GM12878 (cell line): ENCODE data around the gene MAPRE3.

Experiments used
- CTCF ChIP-seq, 3 experiments: IDR thresholded peaks in 2 of 3; conservative IDR thresholded peaks in 1 of 3; 2 replicates each; pipeline ENCODE4 v1.5.1; 2011; ENCODE audit warnings: low read depth in 3 of 3, low read length in 3 of 3, mild to moderate bottlenecking in 3 of 3, control low read depth in 2 of 3, moderate library complexity in 2 of 3, inconsistent platforms in 1 of 3, mixed read lengths in 1 of 3; ENCODE audit not compliant: control insufficient read depth in 2 of 3, insufficient read depth in 1 of 3; ENCODE audit errors: extremely low read depth in 1 of 3
- E2F4 ChIP-seq: IDR thresholded peaks from 2 replicates; pipeline ENCODE4 v1.6.1; 2012; ENCODE audit warnings: low read depth, low read length, improper control_type of control experiment
- EGR1 ChIP-seq, 2 experiments: IDR thresholded peaks; 1 replicate in 1 of 2; 2 replicates in 1 of 2; pipeline ENCODE4 v1.6.1; 2011 to 2012; ENCODE audit warnings: low read depth in 2 of 2, low read length in 2 of 2, borderline replicate concordance in 1 of 2, mild to moderate bottlenecking in 1 of 2, moderate library complexity in 1 of 2
- EZH2 ChIP-seq: IDR thresholded peaks from 2 replicates; pipeline ENCODE4 v1.6.1; 2012; ENCODE audit warnings: low read depth, mild to moderate bottlenecking, control low read depth, inconsistent platforms, low read length, borderline replicate concordance; ENCODE audit not compliant: control insufficient read depth
- FOXM1 ChIP-seq: IDR thresholded peaks from 2 replicates; pipeline ENCODE4 v1.6.1; 2012; ENCODE audit warnings: low read depth, mild to moderate bottlenecking, inconsistent platforms, low read length, moderate library complexity
- JUND ChIP-seq: IDR thresholded peaks from 2 replicates; pipeline ENCODE4 v1.6.1; 2012; ENCODE audit warnings: low read depth, mild to moderate bottlenecking, low read length, improper control_type of control experiment, moderate library complexity
- NFYB ChIP-seq: IDR thresholded peaks from 2 replicates; pipeline ENCODE4 v1.6.1; 2011; ENCODE audit warnings: low read depth, mild to moderate bottlenecking, low read length, improper control_type of control experiment, moderate library complexity; ENCODE audit not compliant: insufficient read depth
- POLR2AphosphoS5 ChIP-seq: IDR thresholded peaks from 2 replicates; pipeline ENCODE4 v1.6.1; 2011; ENCODE audit warnings: mild to moderate bottlenecking, low read length, inconsistent platforms
- SMC3 ChIP-seq: IDR thresholded peaks from 2 replicates; pipeline ENCODE4 v1.6.1; 2011; ENCODE audit warnings: low read length, improper control_type of control experiment, borderline replicate concordance
- SP1 ChIP-seq: IDR thresholded peaks from one replicate; pipeline ENCODE4 v1.6.1; 2011; ENCODE audit warnings: low read depth, low read length
- STAT3 ChIP-seq: IDR thresholded peaks from 2 replicates; pipeline ENCODE4 v1.6.1; 2011; ENCODE audit warnings: low read depth, low read length, improper control_type of control experiment

- TF ChIP-seq NFYB: no peak
- no peak for TF ChIP-seq CTCF (IDR thresholded peaks at IDR 0.05 in 2 of 3, conservative IDR thresholded peaks at IDR 0.05 in 1 of 3; ENCODE audit: control insufficient read depth in 2 of 3, extremely low read depth in 1 of 3, insufficient read depth in 1 of 3, low read depth in 3 of 3, low read length in 3 of 3)
- no peak for TF ChIP-seq JUND
- no peak for TF ChIP-seq SMC3
- TF ChIP-seq SP1: no peak
- no peak for TF ChIP-seq FOXM1
- no peak for TF ChIP-seq POLR2AphosphoS5
- no peak for TF ChIP-seq E2F4
- TF ChIP-seq EGR1 (IDR thresholded peaks at IDR 0.05; ENCODE audit: borderline replicate concordance in 1 of 2, low read depth in 2 of 2, low read length in 2 of 2): no peak
- TF ChIP-seq EZH2: no peak
- no peak for TF ChIP-seq STAT3
Measured at GRCh38 chr2:26938399-26939118, 31.9 kb upstream of the MAPRE3 start.
